GM10266 (cell line): Measurements from ENCODE around the gene LRRC59.
A peak's percentile ranks its signal among the peaks of the same experiment; 100 is the strongest.

Source experiments
- DNase-seq: peaks from one replicate; pipeline ENCODE4 v3.0.0; 2012; ENCODE audit errors: extremely low spot score
- CTCF ChIP-seq: IDR thresholded peaks from 2 replicates; pipeline ENCODE4 v1.5.1; 2012; ENCODE audit warnings: mild to moderate bottlenecking, low read depth; ENCODE audit not compliant: control insufficient read depth, insufficient read depth; ENCODE audit errors: missing control alignments

The LRRC59 gene

GRCh38 chr17:50426814-50427787 is 29.8 kb upstream of the LRRC59 start:
- peak; percentile 54 for TF ChIP-seq CTCF
- peak; percentile 65 for DNase-seq

- DNase-seq = peak; percentile 33
- TF ChIP-seq CTCF = no peak
These were observed 29.1 kb upstream of the LRRC59 start for GRCh38 chr17:50426472-50426782.

- DNase-seq = peak; percentile 88
- no peak for TF ChIP-seq CTCF
These were observed 28.6 kb upstream of the LRRC59 start, which contains the start of gene ACSF2 for GRCh38 chr17:50425682-50426471. ACSF2 (plus strand) TSS chr17:50426218; CDS start chr17:50426262, 44 bp downstream.

GRCh38 chr17:50424996-50425681 is 27.8 kb upstream of the LRRC59 start:
- TF ChIP-seq CTCF = no peak
- DNase-seq = no peak

GRCh38 chr17:50424246-50424995 is 27.1 kb upstream of the LRRC59 start:
- DNase-seq = no peak
- TF ChIP-seq CTCF = no peak

- TF ChIP-seq CTCF = no peak
- no peak for DNase-seq
These were observed 26.3 kb upstream of the LRRC59 start for GRCh38 chr17:50423553-50424159.
